ENCODE results near the gene CARD11.
"Not testable (repeated sequence)": the region's sequence is repeated elsewhere in the genome, so short reads cannot be mapped to it uniquely, and the experiment has no call there.

Gene CARD11

DNA sequence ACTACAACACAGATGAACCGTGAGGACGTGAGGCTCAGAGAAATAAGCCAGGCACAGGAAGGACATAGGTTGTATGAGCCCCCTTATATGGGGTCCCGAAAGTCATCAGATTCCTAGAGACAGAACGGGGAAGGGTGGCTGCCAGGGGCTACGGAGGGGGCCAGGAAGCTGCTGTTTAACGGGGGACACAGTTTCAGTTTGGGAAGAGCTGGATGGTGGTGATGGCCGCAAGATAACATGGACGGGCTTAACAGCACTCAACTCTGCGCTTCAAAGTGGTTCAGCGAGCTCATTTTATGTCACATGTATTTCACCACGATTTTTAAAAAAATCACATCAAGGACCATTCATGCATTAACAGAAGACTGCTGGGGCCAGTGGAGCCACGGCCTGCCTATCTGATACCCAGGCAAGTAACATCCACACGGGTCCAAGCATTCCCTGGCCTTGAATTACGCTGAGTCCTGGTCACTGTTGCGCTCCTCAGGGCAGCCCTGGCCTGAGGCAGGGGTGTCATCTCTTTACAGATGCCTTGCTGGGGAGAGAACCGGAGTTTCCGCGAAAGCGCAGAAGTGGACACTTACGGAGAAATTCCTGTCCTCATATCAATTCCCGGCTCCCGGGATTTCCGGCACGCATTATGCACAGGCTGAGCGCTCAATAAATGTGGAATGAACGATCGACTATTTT lies 1.5 kb downstream of the CARD11 start:
- no peaks in the 10 kb centered on the region for H3K9me3 Mint-ChIP-seq (ENCODE audit: low read depth)
- peaks cover 7% of the 10 kb centered on the region for H3K36me3 Mint-ChIP-seq

DNA sequence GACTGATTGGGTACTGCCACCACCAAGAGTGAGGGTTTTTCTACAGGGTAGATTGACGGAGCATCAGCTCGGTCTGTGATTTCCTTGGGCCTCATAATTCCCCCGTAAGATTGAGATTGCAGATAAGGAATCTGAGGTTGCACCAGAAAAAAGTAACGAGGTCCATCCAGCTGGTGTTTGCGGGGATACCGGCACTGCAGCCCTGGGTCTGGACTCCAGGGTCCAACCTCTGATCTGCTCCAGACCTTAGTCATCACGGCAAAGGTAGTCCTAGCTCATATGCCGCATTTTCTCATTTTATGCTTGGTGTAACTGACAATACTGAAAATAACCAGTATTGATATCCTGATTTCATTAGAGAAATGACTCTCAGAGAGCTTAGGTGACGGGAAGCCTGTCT lies 3.9 kb downstream of the CARD11 start:
- Mint-ChIP-seq H3K27ac (peak overlapping the region; percentile 94), H3K4me1 (ENCODE audit: low read depth) (peaks cover 62% of the 10 kb centered on the region), H3K36me3 (peaks cover 10% of the 10 kb centered on the region), H3K9me3 (ENCODE audit: low read depth) (no peaks in the 10 kb centered on the region), H3K4me3 (peak overlapping the region; percentile 80), H3K27me3 (no peaks in the 10 kb centered on the region)

More for the DNA sequence above, 1.5 kb downstream of the CARD11 start:
- H3K27me3 Mint-ChIP-seq: no peaks in the 10 kb centered on the region
- H3K27ac Mint-ChIP-seq: peak overlapping the region; percentile 91
- H3K4me1 Mint-ChIP-seq (ENCODE audit: low read depth): peaks cover 56% of the 10 kb centered on the region
- peak overlapping the region; percentile 93 for H3K4me3 Mint-ChIP-seq

DNA sequence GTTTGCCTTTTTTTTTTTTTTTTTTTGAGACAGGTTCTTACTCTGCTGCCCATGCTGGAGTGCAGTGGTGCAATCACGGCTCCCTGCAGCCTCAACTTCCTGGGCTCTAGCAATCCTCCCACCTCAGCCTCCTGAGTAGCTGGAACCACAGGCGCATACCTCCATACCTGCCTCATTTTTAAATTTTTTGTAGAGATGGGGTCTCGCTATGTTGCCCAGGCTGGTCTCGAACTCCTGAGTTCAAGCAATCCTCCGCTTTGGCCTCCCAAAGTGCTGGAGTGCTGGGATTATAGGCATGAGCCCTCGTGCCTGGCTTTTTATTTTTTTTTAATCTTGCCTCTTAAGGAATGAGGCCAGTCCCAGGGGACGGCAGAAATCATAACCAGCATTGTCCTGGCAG lies 5.7 kb downstream of the CARD11 start:
- H3K4me3 Mint-ChIP-seq: peak overlapping the region; percentile 52
- not testable (repeated sequence) for H3K27me3 Mint-ChIP-seq; H3K9me3 Mint-ChIP-seq (ENCODE audit: low read depth)
- peaks cover 11% of the 10 kb centered on the region for H3K36me3 Mint-ChIP-seq
- peak overlapping the region; percentile 83 for H3K27ac Mint-ChIP-seq
- H3K4me1 Mint-ChIP-seq (ENCODE audit: low read depth): peaks cover 64% of the 10 kb centered on the region

DNA sequence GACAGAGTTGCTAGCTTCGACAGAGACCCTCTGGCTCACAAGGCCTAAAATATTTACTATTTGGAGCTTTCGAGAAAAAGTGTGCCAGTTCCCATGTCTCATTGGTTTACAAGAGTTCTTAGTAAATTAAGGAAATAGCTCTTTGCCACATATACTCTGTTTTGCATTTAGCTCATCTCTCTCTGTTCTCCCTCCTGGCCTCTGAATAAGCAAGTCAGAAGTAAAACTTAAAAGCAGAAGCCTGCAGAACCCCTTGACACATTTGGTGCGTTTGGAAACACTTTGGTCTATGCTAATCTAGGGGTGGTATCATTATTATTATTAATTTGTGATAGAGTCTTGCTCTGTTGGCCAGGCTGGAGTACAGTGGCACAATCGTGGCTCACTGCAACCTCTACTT lies 6.4 kb downstream of the CARD11 start:
- H3K9me3 Mint-ChIP-seq (ENCODE audit: low read depth): no peaks in the 10 kb centered on the region
- peaks cover 61% of the 10 kb centered on the region for H3K4me1 Mint-ChIP-seq (ENCODE audit: low read depth)
- H3K4me3 Mint-ChIP-seq: no peak overlapping the region
- H3K27me3 Mint-ChIP-seq: no peaks in the 10 kb centered on the region
- peaks cover 12% of the 10 kb centered on the region for H3K36me3 Mint-ChIP-seq
- H3K27ac Mint-ChIP-seq: peak overlapping the region; percentile 61

DNA sequence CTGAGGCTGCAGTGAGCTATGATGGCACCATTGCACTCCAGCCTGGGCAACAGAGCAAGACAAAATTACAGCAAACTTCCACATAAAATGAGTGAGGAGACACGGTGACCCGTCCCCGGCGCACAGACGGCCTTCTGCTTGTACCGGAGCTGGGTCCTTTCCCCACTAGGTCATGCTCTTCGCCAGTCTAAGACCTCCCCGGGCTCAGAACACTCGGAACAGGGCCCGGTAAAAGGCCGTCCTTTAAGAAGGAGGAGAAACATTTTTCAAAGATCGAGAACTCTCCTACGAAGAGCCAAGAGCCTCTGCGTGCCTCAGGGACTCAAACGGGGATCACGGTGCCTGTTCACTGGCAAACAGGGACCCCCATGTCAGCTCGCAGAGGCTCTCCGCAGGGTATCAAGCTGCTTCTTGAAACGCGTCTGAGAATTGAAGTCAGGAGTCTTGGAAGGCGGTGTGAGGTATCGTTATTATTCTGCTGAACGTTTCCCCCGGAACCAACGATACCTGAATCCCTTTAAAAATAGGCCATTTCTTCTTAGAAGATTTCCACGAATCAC lies 9.0 kb downstream of the CARD11 start:
- Mint-ChIP-seq H3K36me3 (peaks cover 19% of the 10 kb centered on the region), H3K27ac (peak overlapping the region; percentile 64), H3K27me3 (no peaks in the 10 kb centered on the region), H3K9me3 (ENCODE audit: low read depth) (no peaks in the 10 kb centered on the region), H3K4me3 (no peak overlapping the region), H3K4me1 (ENCODE audit: low read depth) (peaks cover 54% of the 10 kb centered on the region)

DNA sequence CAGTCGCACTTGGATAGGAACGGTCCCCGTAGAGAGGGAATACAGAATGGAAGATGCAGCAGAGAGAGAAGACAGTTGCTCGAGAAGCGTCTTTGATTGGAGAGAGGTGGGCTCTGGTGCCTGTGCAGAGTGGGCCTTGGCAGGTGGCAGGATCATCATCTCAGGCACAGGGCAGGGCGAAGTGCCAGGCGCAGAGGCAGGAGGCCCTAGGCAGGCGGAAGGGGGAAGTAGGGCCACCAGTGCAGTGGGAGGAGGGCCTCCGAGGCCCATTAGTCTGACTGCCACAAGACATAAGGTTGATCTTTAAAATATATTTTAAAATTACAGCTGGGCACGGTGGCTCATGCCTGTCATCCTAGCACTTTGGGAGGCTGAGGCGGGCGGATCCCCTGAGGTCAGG lies 10.1 kb downstream of the CARD11 start:
- no peaks in the 10 kb centered on the region for H3K9me3 Mint-ChIP-seq (ENCODE audit: low read depth)
- peak overlapping the region; percentile 42 for H3K27ac Mint-ChIP-seq
- no peaks in the 10 kb centered on the region for H3K27me3 Mint-ChIP-seq
- no peak overlapping the region for H3K4me3 Mint-ChIP-seq
- H3K36me3 Mint-ChIP-seq: peaks cover 19% of the 10 kb centered on the region
- H3K4me1 Mint-ChIP-seq (ENCODE audit: low read depth): peaks cover 55% of the 10 kb centered on the region

DNA sequence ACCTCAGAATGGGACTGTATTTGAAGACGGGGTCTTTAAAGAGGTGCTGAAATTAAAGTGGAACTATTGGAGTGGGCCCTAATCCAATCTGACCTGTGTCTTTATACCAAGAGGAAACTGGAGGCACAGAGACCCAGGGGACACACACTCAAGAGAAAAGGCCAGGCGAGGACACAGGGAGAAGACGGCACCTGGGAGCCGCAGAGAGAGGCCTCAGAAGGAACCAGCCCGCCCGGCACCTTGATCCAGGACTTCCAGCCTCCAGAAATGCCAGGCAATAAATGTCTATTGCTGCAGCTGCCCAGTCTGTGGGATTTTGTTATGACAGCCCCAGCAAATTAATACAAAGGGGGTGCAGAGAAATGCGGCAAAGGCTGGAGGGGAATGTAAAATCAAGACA lies 10.5 kb downstream of the CARD11 start:
- Mint-ChIP-seq H3K27ac (peak overlapping the region; percentile 42), H3K4me1 (ENCODE audit: low read depth) (peaks cover 55% of the 10 kb centered on the region), H3K36me3 (peaks cover 17% of the 10 kb centered on the region), H3K4me3 (no peak overlapping the region), H3K9me3 (ENCODE audit: low read depth) (no peaks in the 10 kb centered on the region), H3K27me3 (no peaks in the 10 kb centered on the region)

DNA sequence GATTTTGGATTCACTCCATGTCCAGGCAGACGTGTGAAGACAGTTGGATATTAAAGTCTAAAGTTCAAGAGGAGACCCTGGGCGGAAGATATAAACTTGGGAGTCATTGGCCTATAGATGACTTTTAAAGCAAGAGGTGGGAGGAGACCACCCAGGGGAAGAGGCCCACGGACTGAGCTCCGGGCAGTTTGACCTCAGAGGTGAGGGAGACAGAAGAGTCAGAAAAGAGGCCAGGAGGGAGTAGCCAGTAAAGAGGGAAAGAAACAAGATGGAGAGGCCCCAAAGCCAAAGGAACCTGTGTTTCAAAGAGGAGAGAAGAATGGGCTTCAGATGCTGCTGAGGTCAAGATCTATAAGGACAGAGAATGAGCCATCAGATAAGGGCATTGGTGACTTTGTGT lies 11.4 kb downstream of the CARD11 start:
- no peaks in the 10 kb centered on the region for H3K27me3 Mint-ChIP-seq
- H3K4me3 Mint-ChIP-seq: no peak overlapping the region
- H3K4me1 Mint-ChIP-seq (ENCODE audit: low read depth): peaks cover 57% of the 10 kb centered on the region
- peaks cover 20% of the 10 kb centered on the region for H3K36me3 Mint-ChIP-seq
- H3K9me3 Mint-ChIP-seq (ENCODE audit: low read depth): no peaks in the 10 kb centered on the region
- peak overlapping the region; percentile 47 for H3K27ac Mint-ChIP-seq

DNA sequence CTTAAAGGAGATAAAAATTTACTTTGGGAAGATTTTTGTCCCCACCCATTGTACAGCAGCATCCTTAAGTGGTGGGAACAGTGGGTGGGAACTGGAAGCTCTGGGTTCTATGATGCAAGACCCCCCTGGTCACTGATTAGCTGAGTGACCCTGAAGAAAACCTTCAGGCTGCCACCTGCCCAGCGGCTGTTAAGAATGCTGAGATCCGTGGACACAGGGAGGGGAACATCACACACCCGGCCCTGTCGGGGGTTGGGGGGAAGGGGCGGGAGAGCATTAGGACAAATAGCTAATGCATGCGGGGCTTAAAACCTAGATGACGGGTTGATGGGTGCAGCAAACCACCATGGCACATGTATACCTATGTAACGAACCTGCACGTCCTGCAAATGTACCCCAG lies 14.5 kb downstream of the CARD11 start:
- peak overlapping the region; percentile 66 for H3K4me3 Mint-ChIP-seq
- H3K4me1 Mint-ChIP-seq (ENCODE audit: low read depth): peaks cover 56% of the 10 kb centered on the region
- H3K9me3 Mint-ChIP-seq (ENCODE audit: low read depth): no peaks in the 10 kb centered on the region
- no peaks in the 10 kb centered on the region for H3K27me3 Mint-ChIP-seq
- peak overlapping the region; percentile 89 for H3K27ac Mint-ChIP-seq
- H3K36me3 Mint-ChIP-seq: peaks cover 34% of the 10 kb centered on the region

DNA sequence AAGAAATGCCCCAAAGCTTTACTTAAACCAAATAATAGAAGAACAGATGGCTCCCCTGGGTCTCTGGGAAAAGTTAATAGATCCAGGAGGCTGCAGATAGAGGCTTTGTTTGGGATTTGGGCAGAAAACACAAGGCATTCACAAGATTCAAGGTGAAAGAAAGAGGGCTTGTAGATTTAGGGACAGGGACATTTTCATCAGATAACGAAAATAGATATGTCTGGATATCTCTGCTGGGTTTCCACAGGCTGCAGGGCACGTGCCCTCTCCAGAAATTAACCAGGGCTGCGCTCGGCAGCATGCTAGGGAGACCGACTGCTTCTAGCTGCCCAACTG lies 14.9 kb downstream of the CARD11 start:
- no peaks in the 10 kb centered on the region for H3K27me3 Mint-ChIP-seq
- peak overlapping the region; percentile 89 for H3K27ac Mint-ChIP-seq
- no peaks in the 10 kb centered on the region for H3K9me3 Mint-ChIP-seq (ENCODE audit: low read depth)
- H3K36me3 Mint-ChIP-seq: peaks cover 38% of the 10 kb centered on the region
- peaks cover 59% of the 10 kb centered on the region for H3K4me1 Mint-ChIP-seq (ENCODE audit: low read depth)
- peak overlapping the region; percentile 66 for H3K4me3 Mint-ChIP-seq

DNA sequence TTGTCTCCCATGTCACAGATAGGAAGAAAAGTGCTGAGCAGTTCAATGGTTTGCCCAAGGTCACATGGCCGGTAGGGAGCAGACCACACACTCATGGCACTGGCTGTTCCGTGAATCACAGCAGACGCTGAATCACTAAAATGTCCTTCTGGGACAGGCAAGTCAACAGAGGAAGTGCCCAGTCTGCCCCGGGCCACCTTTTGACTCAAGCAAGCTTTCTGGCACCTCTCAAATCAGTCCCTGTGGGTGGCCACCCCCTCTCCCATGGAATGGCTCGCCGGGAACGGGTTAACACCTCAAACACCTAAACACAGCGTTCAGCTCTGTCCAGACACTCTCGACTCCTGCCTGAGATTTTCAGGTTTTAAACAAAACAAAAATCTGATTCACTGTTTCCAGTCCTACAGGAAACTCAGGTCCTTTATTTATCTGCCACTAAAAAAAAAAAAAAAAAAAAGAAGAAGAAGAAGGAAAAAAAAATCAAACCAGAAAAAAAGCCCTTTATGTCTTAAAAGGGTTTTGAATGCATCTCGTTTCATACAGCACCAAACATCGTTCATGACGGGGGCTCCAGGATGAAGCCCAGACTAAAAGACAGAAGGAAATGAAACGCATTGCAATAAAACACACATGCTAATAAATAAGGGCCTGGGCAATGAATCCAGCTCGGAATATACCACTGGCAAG lies 15.5 kb downstream of the CARD11 start:
- Mint-ChIP-seq H3K4me3 (peak overlapping the region; percentile 66), H3K36me3 (peaks cover 38% of the 10 kb centered on the region), H3K27me3 (no peaks in the 10 kb centered on the region), H3K27ac (peak overlapping the region; percentile 89), H3K4me1 (ENCODE audit: low read depth) (peaks cover 55% of the 10 kb centered on the region), H3K9me3 (ENCODE audit: low read depth) (no peaks in the 10 kb centered on the region)

DNA sequence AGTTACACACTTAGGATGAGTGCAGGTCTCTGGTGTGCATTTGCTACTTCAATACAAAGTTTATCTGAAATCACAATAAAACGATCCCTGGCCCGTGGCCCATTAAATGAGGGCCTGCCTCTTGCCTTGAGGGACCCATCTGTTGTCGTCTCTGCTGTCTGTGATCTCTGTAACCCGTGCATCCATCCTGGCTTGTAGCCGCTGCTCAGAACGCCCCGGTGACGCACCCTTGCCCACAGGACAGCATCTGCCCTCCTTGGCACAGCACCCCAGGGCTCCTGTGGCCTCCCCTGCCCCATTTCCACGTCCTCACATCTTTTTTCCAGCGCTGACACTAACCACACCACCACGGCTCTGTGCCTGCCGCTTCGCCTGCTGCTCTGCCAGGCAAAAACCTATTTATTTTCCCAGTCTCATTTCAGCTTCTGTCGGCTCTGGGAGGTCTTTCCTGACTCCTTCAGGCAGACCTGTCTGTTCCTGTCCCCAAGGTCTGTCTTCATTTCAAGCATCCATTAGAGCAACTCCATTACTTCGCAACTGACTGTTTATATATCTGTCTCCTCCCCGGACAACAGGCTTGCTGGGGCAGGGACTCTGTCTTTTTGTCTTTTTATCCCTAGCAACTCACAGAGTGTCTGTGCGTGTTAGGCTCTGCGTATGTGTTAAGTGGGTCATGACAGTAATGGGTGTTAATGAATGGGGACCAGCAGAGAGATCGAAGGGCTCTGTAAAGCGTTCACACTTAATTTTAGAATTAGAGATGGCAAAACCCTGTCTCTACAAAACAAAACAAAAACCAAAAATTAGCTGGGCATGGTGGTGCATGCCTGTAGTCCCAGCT lies 16.4 kb downstream of the CARD11 start:
- Mint-ChIP-seq H3K4me1 (ENCODE audit: low read depth) (peaks cover 54% of the 10 kb centered on the region), H3K27ac (peak overlapping the region; percentile 89)

DNA sequence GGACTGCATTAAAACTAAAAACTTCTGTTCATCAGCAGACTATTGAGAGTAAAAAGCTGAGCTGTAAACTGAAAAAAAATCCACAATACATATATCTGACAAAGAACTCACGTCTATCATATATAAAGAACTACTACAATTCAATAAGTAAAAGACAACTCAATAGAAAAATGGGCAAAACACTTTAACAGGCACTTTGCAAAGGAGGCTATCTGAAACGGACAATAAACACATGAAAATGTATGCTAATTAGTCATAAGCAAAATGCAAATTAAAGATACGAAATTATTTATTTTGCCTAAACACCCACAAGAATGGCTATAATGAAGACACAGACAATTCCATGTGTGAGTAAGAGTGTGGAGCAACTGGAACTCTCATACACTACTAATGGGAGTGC lies 18.1 kb downstream of the CARD11 start:
- Mint-ChIP-seq H3K4me1 (ENCODE audit: low read depth) (peaks cover 57% of the 10 kb centered on the region), H3K4me3 (no peak overlapping the region), H3K36me3 (peaks cover 44% of the 10 kb centered on the region), H3K9me3 (ENCODE audit: low read depth) (peaks cover 6% of the 10 kb centered on the region), H3K27me3 (no peaks in the 10 kb centered on the region), H3K27ac (no peak overlapping the region)

More for the DNA sequence above, 16.4 kb downstream of the CARD11 start:
- H3K4me3 Mint-ChIP-seq: peak overlapping the region; percentile 66
- H3K9me3 Mint-ChIP-seq (ENCODE audit: low read depth): no peaks in the 10 kb centered on the region
- H3K36me3 Mint-ChIP-seq: peaks cover 38% of the 10 kb centered on the region
- no peaks in the 10 kb centered on the region for H3K27me3 Mint-ChIP-seq

DNA sequence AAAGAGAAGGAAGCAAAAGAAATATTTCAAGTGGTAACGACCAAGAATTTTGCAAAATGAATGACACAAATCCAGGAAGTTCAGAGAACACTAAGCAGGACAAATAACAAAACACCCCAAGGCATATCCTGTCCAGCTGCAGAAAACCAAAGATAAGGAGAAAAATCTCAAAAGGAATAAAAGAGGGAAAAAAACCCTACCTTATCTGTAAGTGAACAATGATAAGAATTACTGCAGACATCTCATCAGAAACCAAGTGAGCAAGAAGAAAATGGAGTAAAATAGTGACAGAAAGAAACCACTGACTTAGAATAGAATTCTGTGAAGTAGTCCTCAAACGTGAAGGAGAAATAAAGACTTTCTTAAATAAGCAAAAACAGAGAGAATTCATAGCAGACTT lies 21.8 kb downstream of the CARD11 start:
- peaks cover 42% of the 10 kb centered on the region for H3K36me3 Mint-ChIP-seq
- H3K27me3 Mint-ChIP-seq: no peaks in the 10 kb centered on the region
- peaks cover 11% of the 10 kb centered on the region for H3K9me3 Mint-ChIP-seq (ENCODE audit: low read depth)
- peak overlapping the region; percentile 30 for H3K27ac Mint-ChIP-seq
- no peak overlapping the region for H3K4me3 Mint-ChIP-seq
- peaks cover 35% of the 10 kb centered on the region for H3K4me1 Mint-ChIP-seq (ENCODE audit: low read depth)

DNA sequence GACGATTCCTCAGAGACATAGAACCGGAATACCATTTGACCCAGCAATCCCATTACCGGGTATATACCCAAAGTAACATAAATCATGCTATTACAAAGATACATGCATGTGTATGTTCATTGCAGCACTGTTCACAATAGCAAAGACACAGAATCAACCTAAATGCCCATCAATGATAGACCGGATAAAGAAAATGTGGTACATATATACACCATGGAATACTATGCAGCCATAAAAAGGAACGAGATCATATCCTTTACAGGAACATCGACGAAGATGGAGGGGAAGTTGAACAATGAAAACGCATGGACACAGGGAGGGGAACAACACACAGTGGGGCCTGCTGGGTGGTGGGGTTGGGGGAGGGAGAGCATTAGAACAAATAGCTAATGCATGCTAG lies 22.4 kb downstream of the CARD11 start:
- peaks cover 11% of the 10 kb centered on the region for H3K9me3 Mint-ChIP-seq (ENCODE audit: low read depth)
- H3K4me1 Mint-ChIP-seq (ENCODE audit: low read depth): peaks cover 35% of the 10 kb centered on the region
- H3K27ac Mint-ChIP-seq: not testable (repeated sequence)

More for the DNA sequence above, 22.4 kb downstream of the CARD11 start:
- peaks cover 42% of the 10 kb centered on the region for H3K36me3 Mint-ChIP-seq
- not testable (repeated sequence) for H3K4me3 Mint-ChIP-seq, H3K27me3 Mint-ChIP-seq
